Measurements from ENCODE around the gene FAM240B.
A peak's percentile ranks its signal among the peaks of the same experiment; 100 is the strongest.

FAM240B gene

GRCh38 chr9:38697776-38698300 lies 22.1 kb downstream of the FAM240B start:
- no peak for DNase-seq

DNA sequence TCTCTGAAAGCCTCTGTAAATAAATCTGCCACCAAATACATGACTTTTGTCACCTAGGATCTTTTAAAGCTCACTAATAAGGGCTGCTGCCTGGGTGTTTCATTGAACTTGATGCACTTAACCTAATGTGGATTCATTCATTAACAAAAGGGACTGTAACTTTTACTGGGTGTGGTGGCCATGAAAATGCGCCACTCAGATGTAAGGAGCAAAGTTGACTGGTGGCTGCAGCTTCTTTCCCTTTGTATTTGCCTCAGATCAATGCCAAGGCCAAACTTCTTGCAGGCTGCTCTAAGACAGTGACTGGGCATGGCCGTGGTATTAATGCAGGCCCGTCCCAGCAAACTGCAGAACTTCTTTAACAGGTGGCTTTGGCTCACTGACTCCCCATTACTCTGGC lies 22.9 kb downstream of the FAM240B start:
- no peak for DNase-seq

- DNase-seq, result no peak
Observed at GRCh38 chr9:38694676-38695075, 25.3 kb downstream of the FAM240B start.

- DNase-seq, result no peak
Observed at GRCh38 chr9:38692707-38693106, 27.2 kb downstream of the FAM240B start.

GRCh38 chr9:38690574-38690973 lies 29.4 kb downstream of the FAM240B start:
- DNase-seq, result no peak

- DNase-seq, result no peak
Observed at GRCh38 chr9:38689678-38690077, 30.3 kb downstream of the FAM240B start.

DNA sequence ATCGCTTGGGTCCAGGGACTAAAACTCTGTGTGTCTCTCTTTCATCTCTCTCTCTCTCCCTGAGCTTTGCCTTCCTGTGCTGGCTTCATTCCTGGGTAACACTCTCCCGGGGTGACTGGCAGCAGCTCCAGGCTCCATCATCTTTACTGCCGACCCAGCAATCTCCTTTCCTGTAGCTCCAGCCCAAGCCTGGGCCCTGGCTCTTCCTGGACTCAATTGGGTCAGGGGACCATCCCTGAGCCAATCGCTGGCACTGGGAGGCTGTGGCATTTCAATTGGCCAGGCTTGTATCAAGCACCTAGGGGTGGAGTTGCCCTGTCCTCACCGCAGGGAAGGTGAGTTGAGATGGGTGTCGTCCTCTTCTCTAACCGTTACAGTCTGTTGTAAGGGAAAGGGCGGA lies 31.9 kb downstream of the FAM240B start:
- no peak for DNase-seq

DNA sequence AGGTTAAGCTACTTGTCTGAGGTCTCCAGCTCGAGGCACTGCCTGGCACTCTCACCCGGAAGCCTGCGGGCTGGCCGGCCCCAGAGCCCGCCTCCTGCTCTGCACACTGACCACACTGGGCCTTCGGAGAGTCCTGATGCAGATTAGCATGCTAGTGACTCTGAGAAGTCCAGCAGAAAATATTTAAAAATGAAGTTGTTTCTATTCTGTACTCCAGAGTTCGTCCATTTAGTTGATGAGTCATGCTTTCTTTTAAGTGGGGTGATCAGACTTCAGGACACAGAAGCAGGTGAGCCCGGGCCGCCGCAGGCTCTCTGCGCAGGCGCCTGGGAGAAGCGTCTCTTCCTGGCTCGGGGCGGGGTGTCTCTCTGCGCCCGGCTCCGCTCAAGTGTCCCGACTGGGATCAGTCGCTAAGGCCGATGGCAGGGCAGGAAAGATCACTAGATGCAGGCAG lies 32.5 kb downstream of the FAM240B start:
- peak in 1 of 6 experiments; percentile 4 for DNase-seq

DNA sequence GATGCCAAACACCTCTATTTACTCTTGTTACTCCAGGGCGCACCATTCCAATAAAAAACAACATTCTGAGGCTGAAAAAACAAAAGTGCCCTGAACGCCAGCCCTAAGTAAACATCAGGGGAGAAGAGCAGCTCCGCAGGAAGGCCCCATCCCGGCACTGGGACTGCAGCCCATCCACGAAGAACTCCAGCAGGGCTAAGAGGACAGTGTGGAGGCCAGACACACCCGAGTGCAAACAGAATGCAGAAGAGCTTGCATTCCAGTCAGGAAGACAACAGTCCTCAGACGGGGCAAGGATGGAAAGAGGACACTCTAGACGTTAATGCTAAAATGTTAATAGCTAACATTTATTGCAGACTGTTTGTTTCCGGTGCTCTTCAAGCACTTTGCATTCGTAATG lies 33.0 kb downstream of the FAM240B start:
- DNase-seq, result no peak

GRCh38 chr9:38685535-38685934 lies 34.4 kb downstream of the FAM240B start:
- no peak for DNase-seq

DNA sequence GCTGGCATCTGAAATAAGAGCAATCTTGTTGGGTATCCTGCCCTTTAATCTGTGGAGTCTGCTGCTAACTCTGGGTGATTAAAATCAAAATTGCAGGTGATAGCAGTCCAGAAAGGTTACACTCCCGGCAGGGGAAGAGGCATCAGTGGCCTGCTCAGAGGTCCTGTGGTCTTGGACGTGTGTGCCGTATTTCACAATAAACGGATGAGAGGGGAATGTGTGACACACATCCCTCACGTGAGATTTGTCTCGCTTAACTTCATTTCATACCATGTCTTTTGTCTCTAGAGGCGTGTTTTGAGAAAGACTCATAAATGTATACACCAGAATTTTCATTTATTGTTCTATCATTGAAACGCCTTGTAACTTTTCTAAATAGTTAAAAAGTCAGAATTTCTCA lies 36.6 kb downstream of the FAM240B start:
- no peak for DNase-seq

GRCh38 chr9:38682713-38683112 lies 37.2 kb downstream of the FAM240B start:
- DNase-seq, result no peak

DNA sequence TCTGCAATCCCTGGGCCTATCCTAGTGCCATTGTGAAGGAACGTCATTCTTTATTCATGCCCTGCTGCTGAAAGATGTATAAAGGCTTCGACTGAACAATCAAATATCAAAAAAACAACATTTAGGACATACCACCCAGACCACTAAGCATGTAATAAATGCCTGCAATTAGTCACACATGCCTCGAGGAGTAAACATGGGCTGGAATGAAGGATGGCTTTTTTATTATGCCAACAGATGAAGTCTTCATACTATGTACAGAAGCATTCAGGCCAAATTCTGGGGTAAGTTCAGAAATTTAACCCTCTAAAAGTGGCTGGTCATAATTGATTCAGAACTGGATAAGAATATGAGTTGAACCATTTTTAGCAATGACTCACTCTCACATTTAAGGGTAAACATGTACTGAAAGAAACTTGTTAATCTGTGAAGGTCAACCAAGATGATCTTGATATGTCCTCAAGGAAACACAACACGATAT lies 38.1 kb downstream of the FAM240B start:
- DNase-seq, result no peak

DNA sequence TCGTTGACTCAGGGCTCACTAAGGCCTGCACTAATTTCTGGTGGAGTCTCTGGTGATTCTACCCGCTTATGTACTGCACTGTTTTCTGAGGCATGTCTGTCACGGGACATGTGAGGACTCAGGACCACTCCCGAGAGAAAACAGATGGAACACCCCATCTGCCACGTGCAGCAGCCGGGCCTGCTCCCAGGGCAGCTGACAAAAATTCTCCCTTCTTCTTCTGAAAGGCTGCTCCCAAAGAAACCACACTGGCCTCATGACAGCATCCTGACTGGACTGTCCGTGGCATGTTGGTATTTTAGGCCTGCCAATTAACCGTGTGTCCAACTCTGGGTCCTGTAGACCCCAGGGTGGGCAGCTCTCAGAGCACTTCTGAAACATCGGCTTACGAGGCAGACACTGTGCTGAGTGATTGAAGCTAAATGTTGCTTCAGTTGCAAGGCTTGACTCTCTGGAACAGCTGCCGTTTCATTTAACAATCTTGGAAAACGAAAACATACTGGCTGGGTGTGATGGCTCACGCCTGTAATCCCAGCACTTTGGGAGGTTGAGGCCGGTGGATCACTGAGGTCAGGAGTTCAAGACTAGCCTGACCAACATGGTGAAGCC lies 39.0 kb downstream of the FAM240B start:
- no peak for DNase-seq

- no peak for DNase-seq
Observed at GRCh38 chr9:38677660-38678303, 42.2 kb downstream of the FAM240B start.

DNA sequence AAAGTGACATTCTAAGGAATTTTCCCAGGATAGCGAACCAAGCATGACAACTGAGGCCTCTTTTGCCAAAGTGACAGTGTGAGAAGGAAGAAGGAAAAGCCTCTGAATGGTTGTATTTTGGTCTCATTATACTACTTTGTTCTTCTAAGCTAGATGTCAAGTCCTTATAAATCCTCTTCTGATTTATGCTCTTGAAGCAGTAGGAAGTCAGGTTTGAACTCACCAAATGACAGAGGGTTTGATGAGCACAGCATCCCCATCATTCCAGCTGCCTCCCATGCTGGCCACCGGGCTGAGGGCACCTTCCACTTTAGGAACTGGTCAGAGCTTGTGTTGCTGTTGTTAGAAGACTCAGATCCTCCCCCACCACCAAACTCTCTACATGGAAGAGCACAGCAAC lies 44.1 kb downstream of the FAM240B start:
- DNase-seq, result no peak

DNA sequence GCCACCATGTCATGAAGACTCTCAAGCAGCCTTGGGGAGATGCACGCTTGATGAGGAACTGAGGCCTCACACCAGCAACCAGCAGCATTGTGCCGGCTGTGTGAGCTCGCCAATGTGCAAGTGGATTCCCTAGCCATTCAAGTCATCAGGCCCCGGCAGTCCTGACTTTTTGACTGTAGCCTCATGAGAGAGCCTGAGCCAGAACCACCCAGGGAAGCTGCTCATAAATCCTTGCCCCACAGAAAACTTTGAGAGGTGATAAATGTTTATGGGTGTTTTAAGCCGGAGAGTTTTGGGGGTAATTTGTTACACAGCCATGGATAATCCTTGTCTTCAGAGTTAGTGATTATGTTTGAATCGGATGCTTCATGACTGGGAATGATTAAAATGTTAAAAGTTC lies 44.7 kb downstream of the FAM240B start:
- no peak for DNase-seq

DNA sequence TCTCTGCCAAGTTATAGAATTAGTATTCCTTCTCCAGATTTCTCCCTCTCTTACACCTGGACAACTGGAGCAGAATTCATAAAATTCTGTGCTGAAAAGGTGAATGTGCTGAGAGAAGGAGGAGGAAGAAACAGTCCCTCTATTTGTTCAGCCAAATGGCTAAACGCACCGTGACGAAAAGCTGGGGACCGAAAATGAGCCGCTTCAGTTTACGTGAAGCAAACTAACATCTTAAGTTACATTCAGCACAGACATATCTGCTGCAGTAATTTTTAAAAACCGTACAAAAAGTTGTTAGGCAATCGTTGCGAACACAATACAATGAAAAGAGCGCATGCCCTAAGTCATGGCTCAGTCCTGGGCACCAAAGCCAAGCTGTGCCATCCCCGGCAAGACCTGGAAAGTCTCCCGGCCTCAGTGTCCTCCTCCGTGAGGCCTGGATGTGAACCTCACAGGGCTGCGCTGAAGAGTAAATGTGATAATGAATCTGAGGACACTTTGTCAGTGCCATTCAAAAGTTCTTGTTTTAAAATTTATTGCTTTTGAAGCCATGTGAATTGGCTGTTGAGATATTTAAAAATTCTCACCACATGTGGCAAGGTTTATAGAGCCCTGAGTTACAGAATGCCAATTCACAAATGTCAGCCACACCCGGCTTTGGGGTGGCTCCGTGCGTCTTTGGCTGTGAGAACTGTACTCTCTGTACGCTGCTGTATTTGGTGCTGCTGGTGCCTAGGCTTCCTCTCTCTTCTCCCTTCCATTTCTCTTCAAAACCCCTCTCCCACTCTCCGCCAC lies 46.3 kb downstream of the FAM240B start:
- no peak for DNase-seq

DNA sequence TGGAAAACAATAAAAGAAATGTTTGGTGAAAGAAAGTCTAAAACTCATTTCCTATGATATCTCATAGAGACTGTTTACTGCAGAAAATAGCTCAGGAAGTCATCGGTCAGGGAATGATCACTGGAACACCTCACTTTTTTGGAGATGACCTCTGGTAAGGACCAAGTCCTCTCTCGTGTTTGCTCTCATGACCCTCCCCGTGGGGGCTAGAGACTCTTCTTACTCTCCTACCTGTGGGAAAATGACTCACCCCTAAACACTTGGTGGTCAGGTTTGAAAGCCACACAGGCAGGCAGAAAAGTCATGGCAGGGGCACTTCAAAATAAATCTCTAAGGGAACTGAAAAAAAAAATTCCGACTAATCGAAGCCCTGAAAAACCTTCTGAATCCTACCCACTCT lies 48.2 kb downstream of the FAM240B start:
- DNase-seq, result no peak

- DNase-seq, result no peak
Observed at GRCh38 chr9:38671372-38671731, 48.6 kb downstream of the FAM240B start.

DNA sequence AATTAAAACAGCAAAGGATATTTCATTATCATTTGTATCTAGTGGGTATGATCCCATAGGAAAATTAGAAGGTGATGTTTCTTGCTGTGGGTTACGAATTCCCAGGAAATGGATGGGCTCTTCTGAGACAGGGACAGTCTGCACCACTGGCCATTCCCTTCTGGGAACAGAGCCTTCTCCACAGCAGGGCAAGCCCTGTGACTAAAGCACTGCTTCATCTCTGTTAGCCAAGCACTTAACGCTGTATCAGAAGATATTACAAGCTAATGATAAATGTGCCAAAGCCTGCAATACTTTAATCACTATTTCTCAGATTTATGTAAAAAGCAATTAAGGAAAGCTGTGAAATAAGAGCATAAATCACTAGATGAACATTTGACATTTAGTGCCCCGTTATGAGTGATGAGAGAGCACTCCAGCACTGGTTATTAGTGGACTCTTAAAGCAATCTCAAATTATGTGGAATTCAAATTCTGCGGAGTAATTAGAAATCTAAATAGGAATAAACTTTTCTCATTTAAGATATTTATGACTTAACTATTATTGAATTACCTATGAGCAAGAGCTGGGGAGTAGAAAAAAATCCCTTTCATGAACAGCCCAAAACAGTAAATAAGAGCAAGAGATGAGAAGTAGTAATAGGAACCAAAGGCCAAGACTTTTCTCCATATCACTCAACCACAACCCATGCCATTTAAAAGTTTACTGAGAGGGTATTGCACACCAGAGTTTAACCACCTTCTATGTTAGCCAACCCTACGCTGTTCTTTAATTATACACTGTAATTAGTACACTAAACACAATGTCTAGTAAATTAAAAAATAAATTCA lies 49.2 kb downstream of the FAM240B start:
- no peak for DNase-seq

DNA sequence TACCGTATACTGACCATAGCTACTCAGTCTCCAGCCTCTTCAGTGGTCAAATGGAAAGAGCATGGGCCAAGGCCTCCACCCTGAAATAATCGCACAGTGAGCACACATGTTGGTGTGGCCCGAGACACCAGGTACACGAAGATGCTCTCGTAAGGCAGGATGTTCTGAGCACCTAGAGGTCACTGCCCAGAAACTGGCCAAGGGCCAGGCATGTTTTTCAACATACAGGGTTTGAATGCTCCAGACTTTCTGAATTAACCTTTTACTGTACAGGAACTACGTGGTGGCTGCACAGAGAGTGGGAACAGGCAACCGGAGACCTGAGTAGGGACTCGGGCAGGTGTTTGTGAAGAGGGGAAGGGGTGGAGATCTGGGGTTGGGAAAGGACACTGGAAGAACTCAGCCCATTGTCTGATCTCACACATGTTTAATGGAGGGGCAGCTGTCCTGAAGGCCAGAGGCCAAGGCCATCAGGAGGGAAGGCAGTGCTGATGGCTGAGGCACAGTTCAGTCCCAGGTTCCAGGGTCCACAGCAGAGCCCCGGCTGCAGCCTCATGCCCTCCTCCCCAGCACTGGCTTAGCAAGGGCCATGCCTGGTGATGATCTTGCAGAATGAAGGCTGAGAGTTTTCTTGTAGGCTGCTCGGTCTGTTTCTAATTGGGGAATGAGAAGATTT lies 51.0 kb downstream of the FAM240B start:
- no peak for DNase-seq
